GM18873 (cell line): ENCODE results near the gene SMIM28.
"Not testable (repeated sequence)": the region's sequence is repeated elsewhere in the genome, so short reads cannot be mapped to it uniquely, and the experiment has no call there.

Source experiments
- ATAC-seq: cut with Tn5 transposase; IDR thresholded peaks from one replicate; pipeline ENCODE4 v1.9.1; 2021; ENCODE audit warnings: mild to moderate bottlenecking, moderate library complexity, moderate number of reproducible peaks; ENCODE audit not compliant: unreplicated experiment, low FRiP score

SMIM28 gene

DNA sequence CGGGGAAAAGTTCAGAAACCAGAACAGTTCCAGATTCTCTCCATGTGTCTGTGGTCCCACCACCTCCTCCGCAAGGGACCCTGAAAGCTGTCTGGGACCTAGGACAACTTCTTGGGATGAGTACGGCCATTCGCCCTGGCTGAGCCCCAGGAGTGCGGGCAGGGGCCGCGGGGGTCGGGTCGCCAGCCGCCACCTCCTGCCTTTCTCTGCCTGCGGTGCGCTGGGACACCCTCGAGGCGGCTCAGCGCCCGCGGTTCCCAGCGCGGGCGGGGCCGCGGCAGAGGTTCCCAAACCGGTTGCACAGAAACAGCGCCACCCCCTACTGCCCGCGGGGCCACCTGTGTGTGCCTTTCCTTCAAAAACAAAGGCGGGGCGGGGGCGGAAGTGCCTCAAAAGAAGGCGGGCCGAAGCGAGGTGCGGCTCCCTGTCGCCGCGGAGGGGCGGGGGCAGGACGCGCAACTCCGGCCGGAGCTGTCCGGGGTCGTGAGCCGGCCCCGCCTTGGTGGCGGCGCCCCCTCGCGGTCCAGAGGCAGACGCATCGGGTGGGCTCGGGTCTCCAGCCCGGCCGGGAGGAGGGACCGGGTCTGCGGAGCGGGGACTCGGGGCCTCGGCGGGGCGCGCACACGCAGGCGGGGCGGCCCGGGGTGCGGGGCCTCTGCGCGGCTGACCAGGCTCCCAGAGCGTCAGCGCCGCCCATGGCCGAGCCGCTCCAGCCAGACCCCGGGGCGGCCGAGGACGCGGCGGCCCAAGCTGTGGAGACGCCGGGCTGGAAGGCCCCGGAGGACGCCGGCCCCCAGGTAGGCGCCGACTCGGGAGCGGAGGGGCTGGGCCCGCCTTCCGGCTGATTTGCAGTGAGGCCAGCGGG lies 26.3 kb downstream of the SMIM28 start, which contains the start of gene HEBP2:
Gene HEBP2, plus strand, starts transcription at position 423 of the 865 bp plus-strand sequence. Its CDS starts 273 bp downstream, at position 696.
- ATAC-seq, result peak; percentile 61

DNA sequence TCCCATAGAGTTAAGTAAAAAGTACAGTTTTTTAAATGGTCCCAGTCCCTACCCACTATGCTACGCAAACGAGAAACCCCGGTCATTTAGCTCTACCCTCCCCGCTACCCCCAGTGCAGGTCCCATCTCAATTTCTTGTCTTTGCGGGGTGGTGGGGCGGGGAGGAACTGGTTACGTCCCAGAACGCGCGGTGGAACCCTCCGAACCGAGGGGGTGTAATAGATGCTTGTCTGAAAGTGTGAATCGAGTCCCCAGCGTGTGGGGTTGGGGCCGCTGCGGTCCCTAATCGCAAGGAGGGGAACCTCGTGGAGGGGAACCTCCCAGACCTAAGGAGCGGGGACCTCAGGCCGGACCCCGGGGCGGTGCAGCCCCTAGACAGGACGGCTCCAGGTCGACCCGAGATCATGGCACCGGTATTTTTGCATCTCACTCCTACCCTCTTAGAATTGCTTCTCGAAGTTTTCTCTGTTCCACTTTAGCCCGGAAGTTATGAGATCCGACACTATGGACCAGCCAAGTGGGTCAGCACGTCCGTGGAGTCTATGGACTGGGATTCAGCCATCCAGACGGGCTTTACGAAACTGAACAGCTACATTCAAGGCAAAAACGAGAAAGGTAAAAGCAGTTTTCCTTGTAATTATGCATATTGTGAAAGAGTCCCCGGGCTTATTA lies 27.1 kb downstream of the SMIM28 start:
- ATAC-seq, result no peak

DNA sequence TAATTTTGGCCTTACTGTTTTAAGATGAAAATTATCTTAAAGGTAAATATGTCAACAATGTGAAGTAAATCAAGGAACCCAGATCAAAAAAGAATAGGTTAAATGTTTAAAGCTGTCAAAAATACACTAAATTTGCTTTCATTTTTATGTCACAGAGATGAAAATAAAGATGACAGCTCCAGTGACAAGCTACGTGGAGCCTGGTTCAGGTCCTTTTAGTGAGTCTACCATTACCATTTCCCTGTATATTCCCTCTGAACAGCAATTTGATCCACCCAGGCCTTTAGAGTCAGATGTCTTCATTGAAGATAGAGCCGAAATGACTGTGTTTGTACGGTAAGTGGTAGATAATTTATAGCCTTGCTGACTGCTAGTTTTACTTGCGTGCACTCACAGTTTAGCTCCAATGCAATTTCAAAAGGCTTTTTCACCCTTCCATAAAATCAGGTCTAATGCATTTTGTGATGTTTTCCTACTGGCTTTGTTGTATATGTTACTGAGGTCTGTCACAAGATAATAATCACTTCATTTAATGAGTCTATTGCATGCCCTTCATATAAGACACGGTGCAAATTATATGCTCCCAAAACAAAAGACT lies 28.2 kb downstream of the SMIM28 start:
- no peak for ATAC-seq

DNA sequence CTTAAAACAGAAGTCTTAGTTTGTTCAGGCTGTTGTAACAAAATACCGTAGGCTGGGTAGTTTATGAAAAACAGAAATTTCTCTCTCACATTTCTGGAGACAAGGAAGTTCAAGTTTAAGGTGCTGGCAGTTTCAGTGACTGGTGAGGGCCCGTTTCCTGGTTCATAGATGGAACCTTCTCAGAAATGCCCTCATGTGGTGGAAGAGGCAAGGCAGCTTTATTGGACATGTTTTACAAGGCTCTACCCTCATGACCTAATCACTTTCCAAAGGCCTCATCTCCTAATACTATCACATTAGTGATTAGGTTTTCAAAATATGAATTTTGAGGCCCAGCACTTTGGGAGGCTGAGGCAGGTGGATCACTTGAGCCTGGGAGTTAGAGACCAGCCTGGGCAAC lies 28.7 kb downstream of the SMIM28 start:
- no peak for ATAC-seq

DNA sequence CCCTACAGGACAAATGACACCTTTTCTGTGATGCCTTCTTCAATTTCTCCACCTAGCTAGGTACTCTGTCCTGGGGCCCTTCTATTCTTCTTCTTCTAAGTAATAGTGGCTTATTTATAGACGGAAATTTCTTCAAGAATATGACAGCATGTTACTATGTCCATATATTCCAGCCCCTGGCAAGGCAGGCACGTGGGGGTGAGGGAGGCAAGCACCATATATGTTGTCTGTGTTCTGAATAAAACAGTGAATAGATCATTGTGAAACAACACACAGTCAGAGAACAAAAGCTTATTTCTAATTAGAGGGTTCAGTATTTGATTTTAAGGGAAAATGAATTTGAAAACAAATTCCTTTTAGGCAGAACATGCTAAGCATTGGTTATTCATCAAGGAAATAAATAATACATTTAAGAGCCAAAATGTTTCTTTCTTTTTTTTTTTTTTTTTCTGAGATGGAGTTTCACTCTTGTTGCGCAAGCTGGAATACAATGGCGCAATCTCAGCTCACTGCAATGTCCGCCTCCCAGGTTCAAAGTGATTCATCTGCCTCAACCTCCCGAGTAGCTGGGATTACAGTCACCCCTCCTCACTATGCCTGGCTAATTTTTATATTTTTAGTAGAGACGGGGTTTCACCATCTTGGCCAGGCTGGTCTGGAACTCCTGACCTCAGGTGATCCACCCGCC lies 32.5 kb downstream of the SMIM28 start:
- no peak for ATAC-seq

DNA sequence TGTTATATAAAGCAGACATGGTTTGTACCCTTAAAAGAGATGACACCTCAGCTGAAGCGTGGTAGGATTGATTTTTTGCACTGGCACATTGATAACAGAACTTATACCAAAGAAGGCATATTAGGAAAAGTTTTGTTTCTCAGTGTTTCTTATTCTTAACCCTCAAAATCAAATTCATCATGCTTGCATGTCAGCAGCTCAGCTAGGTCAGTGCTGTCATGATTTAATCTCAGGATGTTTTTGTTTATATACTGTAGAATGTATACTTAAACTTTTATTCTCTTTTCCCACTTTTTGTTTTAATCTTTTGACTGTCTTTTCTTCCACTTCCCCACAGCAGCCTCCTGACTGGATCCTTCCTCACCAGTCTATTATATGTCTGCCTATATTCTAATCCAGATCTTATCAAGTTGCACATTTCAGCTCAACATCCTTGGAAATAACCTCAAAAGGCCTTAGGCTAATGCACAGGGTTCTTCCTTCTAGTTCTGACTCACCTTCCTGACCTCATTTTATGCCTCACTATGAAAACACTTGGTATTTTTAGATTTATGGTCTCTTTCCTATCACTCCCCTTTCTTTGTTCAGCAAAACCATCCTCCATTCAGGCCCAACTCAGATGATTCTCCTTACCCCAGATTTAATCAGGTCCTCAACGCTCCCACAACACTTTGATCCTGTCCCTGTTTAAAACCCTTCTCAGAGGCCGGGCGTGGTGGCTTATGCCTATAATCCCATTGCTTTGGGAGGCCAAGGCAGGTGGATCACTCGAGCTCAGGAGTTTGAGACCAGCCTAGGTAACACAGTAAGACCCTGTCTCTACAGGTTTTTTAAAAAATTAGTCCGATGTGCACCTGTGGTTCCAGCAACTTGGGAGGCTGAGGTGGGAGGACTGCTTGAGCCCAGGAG lies 33.5 kb downstream of the SMIM28 start:
- no peak for ATAC-seq

DNA sequence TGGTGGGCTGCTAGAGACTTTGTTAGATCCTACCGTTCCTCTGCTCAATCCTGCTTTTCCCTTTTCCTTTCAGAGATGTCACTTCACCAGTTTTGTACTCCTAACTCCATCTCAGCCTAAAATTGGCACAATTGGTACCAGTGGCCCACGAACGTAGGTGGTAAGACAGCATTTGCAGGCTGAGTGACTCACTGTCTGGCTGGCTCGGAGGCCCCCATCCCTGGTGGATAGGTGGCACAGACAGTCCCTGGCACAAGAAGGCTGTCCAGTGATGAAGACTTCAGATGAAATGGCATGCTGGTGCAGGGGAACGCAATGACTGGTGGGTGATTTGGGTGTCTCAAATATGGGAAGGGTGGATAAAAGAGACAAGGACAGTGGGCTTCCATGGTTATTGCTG lies 37.4 kb downstream of the SMIM28 start:
- ATAC-seq, result no peak

DNA sequence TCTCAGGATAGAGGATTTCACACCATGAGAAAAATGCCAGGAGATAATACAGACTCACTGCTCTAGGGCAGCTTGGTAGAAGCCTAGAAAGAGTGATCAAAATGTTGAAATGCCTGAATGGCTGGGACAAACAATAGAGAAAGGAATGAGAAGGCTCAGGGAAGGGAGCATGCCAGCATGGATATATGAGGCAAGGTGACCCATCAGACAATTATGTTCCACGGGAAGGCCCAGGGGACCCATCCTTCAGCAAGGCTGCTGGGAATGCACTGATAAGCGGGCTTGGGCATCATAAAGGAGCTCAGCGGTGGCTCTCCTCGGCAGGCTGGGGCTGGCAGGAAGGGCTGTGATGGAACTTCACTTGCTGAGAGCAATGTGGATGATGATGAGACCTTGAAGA lies 38.5 kb downstream of the SMIM28 start:
- no peak for ATAC-seq

DNA sequence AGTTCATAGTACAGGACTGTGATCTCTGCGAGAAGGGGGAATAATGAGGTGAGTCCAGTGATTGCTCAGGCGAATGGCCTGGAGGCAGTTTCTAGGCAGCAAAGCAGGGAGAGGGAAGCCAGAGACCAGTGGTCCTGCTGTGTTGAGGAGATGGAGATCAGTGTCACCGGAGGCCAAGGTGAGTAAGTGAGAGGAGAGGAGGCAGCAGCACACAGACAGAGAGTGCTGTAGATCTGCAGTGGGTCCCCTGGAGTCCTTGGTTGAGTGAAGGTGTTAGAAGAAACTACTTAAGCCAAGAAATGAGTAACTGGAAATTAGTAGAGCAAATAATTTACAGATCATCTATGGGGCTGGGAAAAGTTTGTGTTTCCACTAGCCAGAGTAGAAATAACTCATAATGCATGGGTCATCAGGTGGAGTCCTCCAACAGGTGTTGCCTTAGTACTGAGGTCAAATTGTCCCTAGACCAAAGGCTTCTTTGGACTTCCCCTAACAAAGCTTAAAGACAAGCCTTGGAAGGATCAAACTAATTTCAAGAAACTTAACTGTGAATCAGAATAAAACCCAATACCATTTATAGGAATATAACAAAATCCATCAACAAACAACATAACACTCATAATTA lies 39.9 kb downstream of the SMIM28 start:
- ATAC-seq, result no peak

DNA sequence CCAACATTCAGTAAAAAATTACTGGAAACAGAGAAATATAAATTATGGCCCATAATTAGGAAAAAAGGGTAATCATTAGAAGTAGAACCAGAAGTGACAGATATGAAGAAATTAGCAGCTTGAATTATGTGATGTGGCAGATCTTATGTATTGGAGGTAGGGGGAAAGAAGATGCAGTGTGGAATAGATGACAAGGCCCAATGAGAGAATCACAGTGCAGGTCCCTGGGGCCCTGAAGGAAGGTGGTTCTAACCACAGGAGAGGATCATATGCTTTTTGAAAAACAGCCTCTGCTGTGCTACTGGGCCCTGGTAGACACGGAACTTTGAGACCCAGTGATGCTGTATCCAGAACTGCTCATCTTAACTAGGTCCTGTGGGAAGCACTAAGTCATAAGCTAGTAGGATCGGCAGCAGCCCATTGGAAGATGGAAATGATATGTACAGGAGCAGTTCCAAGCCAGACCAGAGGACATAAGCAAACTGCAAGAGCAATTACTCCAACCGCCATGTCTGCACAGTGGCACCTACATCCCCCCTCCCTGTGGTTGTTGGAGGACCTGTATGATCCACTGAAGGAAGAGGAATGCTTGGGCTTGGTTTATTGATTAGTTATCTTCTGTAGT lies 40.5 kb downstream of the SMIM28 start:
- ATAC-seq, result no peak

DNA sequence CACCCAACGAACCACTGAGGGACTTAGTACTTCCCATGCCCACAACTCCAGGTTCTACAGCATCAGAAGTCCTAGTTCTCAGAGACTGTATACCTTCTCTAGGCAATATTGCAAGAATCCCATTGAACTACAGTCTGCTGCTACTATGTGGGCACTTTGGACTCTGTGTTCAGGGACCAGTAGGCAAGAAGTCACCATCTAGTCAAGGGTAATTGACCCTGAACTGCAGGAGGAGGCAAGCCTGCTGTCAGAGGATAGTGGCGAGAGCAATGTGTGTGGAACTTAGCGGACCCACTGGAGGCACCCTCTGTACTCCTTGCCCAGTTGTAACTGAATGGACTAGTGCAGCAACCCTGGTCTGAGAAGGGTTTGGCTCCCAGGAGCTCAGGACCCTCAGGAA lies 42.1 kb downstream of the SMIM28 start:
- no peak for ATAC-seq

DNA sequence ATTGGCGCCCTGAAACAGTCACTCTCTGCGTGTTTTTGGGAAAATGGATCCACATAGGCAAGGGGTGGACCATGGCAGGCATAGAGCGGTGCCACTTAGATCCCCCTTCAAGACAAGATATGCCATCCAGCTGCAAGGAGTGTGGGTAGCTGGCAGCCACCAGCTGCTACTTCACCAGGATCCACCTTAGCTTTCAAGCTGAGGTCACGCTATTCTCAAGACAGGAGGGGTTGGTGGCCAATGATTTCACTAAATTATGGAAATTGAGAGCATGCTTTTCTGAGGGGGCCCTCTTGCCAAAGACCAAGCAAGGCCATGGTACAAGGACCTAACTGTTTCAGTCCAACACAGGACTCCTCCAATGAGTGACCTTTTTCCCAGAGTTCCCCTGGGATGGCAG lies 42.7 kb downstream of the SMIM28 start:
- no peak for ATAC-seq

DNA sequence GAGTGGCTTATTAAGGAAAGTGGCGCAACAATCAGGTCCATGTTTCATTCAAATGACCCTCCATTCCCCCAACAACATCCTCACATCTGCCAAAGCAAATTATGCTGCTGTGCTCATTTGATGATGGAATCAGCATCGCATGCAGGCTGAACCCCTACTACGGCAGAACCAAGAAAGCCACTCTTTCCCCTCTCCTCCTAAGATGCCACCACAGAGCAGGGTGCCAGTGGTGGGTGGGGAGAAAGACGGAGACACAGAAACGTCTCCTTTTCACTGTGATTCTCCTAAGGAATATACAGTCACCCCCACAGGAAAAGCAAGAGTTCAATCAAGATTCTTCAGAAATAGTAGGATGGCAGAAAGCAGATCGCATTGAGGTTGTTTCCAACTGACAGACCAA lies 43.4 kb downstream of the SMIM28 start:
- no peak for ATAC-seq

DNA sequence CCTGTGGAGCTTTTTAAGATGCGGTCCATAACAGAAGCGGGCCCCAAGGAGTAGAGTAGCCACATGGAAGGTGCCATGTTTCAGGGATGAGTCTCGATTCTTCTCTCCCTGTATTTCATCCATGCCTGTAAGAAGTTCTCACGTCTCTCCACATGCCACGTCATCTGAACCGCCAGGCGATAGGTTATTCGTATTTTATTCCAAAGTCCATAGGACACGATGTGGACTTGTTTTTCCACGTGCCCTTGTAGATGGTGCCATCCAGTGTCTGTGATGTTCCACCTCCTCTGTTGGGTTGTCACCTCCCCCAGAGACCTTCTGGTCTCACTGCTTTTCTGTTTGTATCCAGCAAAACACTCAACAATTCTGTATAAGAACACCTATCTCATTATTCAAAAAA lies 43.9 kb downstream of the SMIM28 start:
- ATAC-seq, result no peak

DNA sequence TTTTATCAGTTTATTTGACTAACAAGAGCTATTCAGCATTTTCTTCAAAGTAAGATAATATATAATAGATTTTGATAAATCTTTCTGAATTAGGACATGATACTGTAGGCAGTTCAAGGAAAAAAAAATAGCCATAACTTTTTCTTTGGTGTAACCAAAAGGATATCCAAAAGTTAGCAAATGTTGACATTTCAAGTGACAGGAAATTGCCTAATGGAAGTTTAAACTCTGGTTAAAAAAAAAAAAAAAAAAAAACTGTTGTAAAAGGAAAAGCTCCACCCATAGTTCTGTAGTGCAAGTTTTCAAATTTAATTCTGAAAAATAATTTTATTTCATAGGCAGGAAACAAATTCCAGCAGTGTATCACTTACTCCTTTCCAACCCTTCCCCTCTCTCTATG lies 45.2 kb downstream of the SMIM28 start:
- no peak for ATAC-seq

DNA sequence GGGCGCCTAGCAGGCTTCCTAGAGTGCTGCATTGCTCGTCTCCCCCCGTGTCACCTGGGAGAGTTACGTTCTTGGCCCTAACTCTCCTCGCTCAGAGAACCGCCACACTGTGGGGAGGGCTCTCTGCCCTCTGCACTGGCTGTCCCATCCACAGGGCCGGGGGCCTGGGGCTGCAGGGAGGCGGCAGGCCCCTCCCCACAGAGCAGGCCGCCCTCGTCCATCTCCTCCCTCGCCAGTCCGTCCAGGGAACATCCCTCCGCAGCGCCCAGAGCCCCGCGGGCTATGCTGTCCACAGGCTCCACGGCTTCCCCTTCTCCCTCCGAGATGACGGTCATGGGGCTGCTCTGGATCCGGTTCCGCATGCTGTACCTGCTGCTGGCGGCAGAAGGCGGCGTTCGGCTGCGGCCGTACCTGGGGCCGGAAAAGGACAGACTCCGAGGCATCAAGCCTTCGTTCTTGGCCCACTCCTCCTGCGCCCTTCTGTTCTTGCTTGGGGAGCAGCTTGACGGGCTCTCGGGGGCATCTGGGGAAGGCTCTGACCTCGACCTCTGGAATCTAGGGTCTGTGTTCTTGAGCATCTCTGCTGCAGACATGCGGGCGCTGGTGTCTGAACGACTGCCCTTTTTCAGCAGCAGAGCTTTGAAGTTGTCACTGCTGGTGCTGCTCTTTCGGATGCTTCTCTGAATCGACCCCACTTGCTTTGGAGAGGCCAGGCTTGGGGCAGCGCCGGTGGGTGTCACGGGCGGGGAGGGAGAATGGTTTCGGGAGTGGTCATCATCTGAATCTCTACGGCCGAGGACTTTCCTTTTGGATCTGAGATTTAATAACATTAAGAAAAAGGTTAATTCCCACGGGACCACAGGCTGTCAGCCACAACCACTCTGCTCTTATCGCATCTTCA lies 46.5 kb downstream of the SMIM28 start:
- ATAC-seq, result no peak

DNA sequence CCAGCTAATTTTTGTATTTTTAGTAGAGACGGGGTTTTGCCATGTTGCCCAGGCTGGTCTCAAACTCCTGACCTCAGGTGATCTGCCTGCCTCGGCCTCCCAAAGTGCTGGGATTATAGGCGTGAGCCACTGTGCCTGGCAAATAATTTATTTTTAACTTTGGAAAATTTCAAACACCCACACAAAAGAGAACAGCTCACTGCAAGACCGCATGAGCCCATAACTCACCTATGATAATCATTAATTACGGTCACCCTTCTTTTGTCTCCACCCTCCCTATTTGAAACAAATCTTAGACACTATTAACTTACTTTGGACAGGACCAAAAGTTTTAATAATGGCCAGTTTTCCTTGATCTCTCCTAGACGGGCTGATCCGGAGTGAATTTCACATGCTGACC lies 47.6 kb downstream of the SMIM28 start:
- not testable (repeated sequence) for ATAC-seq

DNA sequence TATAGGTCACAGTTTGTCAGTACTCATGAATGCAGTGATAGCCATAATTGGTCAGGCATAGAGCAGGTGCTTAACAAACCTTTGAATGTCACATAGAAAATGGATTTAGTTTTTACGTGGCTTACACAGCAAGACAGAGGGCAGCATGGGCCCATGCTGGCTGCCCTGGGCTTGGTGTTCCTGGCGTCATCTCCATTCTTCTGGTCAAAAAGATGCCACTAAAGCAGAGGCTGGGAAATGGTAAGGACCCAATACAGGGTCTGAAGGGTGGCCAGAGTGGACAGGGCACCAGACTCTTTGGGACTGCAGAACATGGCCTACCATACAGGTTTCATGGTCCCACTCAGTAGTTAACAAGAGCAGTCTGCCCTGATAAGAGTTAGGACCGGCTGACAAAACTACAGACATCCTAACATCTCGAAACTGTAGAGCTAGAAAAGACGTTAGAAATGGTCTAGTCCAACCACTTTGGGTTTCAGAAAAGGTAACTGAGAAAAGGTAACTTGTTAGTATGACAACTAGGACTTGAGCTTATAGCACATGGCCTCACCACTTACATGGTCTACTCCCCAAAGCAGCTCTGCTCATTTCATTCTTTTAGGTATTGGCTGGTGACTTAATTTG lies 48.9 kb downstream of the SMIM28 start:
- ATAC-seq, result no peak
